Measurements from ENCODE around the gene SEMA6B. TPM values are rescaled to one million over a fixed set of nuclear protein-coding genes. Genes with fewer than 3 reads are reported as not detected.

The SEMA6B gene
- total RNA-seq, 1 experiment from 2014 or later: 5.7 TPM

- in situ Hi-C loops (cut with HindIII; ENCODE audit: low pct_unique_long_range_greater_than_20kb, low sequenced_read_pairs) (no loop called here), intact Hi-C loops (cut with micrococcal nuclease; ENCODE audit: unreplicated experiment) (no loop called here)
- CTCF ChIA-PET: interaction anchor here (1.0 kb wide), 1 partner anchor 8 kb away, joined by 3 read pairs; no protein-coding TSS in a partner anchor
Measured at GRCh38 chr19:4517451-4518057, 41.9 kb downstream of the SEMA6B start.

GRCh38 chr19:4516939-4517300, 42.6 kb downstream of the SEMA6B start:
- Histone ChIP-seq H3K9me3 (ENCODE audit: control insufficient read depth, insufficient read depth, low read depth, low read length) (no peaks in the 10 kb centered on the region), H3K27me3 (ENCODE audit: control insufficient read depth, insufficient read depth, low read length) (no peaks in the 10 kb centered on the region), H3K4me1 (ENCODE audit: control insufficient read depth, insufficient read depth, low read length) (peaks cover 19% of the 10 kb centered on the region), H3K36me3 (ENCODE audit: control insufficient read depth, insufficient read depth, low read length) (no peaks in the 10 kb centered on the region), H3K27ac (ENCODE audit: low read length) (peak overlapping the region; percentile 57; the same call in 1 of the 2 replicates), H3K4me3 (ENCODE audit: low read depth in 2 of 2, low read length in 2 of 2) (peak overlapping the region in 1 of 2 experiments; percentile 23; a peak in 1 of 4 replicates)
- peak; percentile 54 for ATAC-seq
- intact Hi-C loops (cut with micrococcal nuclease; ENCODE audit: unreplicated experiment): no loop called here
- BruUV-seq (replicated peaks): no TSS peak
- DNase-seq (ENCODE audit: low read depth, low spot score): no peak
- CTCF ChIA-PET: interaction anchor here (0.6 to 1.0 kb wide), 2 partner anchors 9 to 46 kb away, joined by 3 read pairs; no protein-coding TSS in a partner anchor
- POLR2A ChIA-PET: interaction anchor here (0.9 kb wide), 1 partner anchor 28 kb away, joined by 3 read pairs; no protein-coding TSS in a partner anchor
- in situ Hi-C loops (cut with HindIII; ENCODE audit: low pct_unique_long_range_greater_than_20kb, low sequenced_read_pairs): no loop called here
- TF ChIP-seq SIN3A (IDR thresholded peaks at IDR 0.05; ENCODE audit: borderline replicate concordance, insufficient read depth, low read depth, low read length) (no peak), TCF7L2 (IDR thresholded peaks at IDR 0.05; ENCODE audit: low read depth, low read length) (no peak), REST (IDR thresholded peaks at IDR 0.05; ENCODE audit: insufficient read depth in 1 of 2, low read depth in 2 of 2, low read length in 1 of 2) (no peak), POLR2AphosphoS5 (IDR thresholded peaks at IDR 0.05; ENCODE audit: low read depth, low read length) (no peak)
- TF ChIP-seq, protein P1, sequence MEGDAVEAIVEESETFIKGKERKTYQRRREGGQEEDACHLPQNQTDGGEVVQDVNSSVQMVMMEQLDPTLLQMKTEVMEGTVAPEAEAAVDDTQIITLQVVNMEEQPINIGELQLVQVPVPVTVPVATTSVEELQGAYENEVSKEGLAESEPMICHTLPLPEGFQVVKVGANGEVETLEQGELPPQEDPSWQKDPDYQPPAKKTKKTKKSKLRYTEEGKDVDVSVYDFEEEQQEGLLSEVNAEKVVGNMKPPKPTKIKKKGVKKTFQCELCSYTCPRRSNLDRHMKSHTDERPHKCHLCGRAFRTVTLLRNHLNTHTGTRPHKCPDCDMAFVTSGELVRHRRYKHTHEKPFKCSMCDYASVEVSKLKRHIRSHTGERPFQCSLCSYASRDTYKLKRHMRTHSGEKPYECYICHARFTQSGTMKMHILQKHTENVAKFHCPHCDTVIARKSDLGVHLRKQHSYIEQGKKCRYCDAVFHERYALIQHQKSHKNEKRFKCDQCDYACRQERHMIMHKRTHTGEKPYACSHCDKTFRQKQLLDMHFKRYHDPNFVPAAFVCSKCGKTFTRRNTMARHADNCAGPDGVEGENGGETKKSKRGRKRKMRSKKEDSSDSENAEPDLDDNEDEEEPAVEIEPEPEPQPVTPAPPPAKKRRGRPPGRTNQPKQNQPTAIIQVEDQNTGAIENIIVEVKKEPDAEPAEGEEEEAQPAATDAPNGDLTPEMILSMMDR (IDR thresholded peaks at IDR 0.05): no peak

More at GRCh38 chr19:4517451-4518057, 41.9 kb downstream of the SEMA6B start:
- ATAC-seq (no peak), DNase-seq (ENCODE audit: low read depth, low spot score) (no peak)
- POLR2A ChIA-PET: no interaction called here
- H3K4me1 ChIP-seq (ENCODE audit: control insufficient read depth, insufficient read depth, low read length): peaks cover 19% of the 10 kb centered on the region
- H3K27me3 ChIP-seq (ENCODE audit: control insufficient read depth, insufficient read depth, low read length): no peaks in the 10 kb centered on the region
- no peaks in the 10 kb centered on the region for H3K36me3 ChIP-seq (ENCODE audit: control insufficient read depth, insufficient read depth, low read length)
- H3K4me3 ChIP-seq (ENCODE audit: low read depth in 2 of 2, low read length in 2 of 2): peak overlapping the region; percentile 19 to 31; a peak in 3 of 4 replicates
- no peak overlapping the region; the same call in 1 of the 2 replicates for H3K27ac ChIP-seq (ENCODE audit: low read length)
- TF ChIP-seq, protein P1 (IDR thresholded peaks at IDR 0.05): no peak
- TF ChIP-seq REST (IDR thresholded peaks at IDR 0.05; ENCODE audit: insufficient read depth in 1 of 2, low read depth in 2 of 2, low read length in 1 of 2): no peak
- no peak for TF ChIP-seq SIN3A (IDR thresholded peaks at IDR 0.05; ENCODE audit: borderline replicate concordance, insufficient read depth, low read depth, low read length)
- TF ChIP-seq TCF7L2 (IDR thresholded peaks at IDR 0.05; ENCODE audit: low read depth, low read length): no peak
- H3K9me3 ChIP-seq (ENCODE audit: control insufficient read depth, insufficient read depth, low read depth, low read length): no peaks in the 10 kb centered on the region
- no TSS peak for BruUV-seq (replicated peaks)

All from Panc1 (cell line).